Ectodermal cell (in vitro differentiated cells): Measurements from ENCODE around the gene HMSD.

Experiments
- H3K27ac ChIP-seq: 2 replicates; pipeline ENCODE4 v1.7.0; 2013; ENCODE audit warnings: mild to moderate bottlenecking, low read depth, low read length; ENCODE audit not compliant: insufficient read depth, poor library complexity, severe bottlenecking
- H3K27me3 ChIP-seq: 2 replicates; pipeline ENCODE4 v1.7.0; 2013; ENCODE audit warnings: mild to moderate bottlenecking, low read length; ENCODE audit not compliant: insufficient read depth, control insufficient read depth, poor library complexity, severe bottlenecking
- H3K36me3 ChIP-seq: one replicate; pipeline ENCODE4 v1.7.0; 2013; ENCODE audit warnings: low read length; ENCODE audit not compliant: control insufficient read depth, insufficient read depth
- H3K4me1 ChIP-seq: one replicate; pipeline ENCODE4 v1.7.0; 2013; ENCODE audit warnings: low read length; ENCODE audit not compliant: control insufficient read depth, insufficient read depth
- H3K4me3 ChIP-seq: 2 replicates; pipeline ENCODE4 v1.7.0; 2013; ENCODE audit warnings: low read depth, low read length, control low read depth; ENCODE audit not compliant: insufficient read depth
- H3K9me3 ChIP-seq: 2 replicates; pipeline ENCODE4 v1.7.0; 2013; ENCODE audit warnings: mild to moderate bottlenecking, low read length, moderate library complexity; ENCODE audit not compliant: control insufficient read depth
- WGBS, 2 experiments: methylation state at CpG; one replicate each; pipeline ENCODE4 v1.1.7; 2013; ENCODE audit warnings: missing lambda C conversion rate in 2 of 2; 5-methylcytosine and 5-hydroxymethylcytosine counted together

HMSD gene

DNA sequence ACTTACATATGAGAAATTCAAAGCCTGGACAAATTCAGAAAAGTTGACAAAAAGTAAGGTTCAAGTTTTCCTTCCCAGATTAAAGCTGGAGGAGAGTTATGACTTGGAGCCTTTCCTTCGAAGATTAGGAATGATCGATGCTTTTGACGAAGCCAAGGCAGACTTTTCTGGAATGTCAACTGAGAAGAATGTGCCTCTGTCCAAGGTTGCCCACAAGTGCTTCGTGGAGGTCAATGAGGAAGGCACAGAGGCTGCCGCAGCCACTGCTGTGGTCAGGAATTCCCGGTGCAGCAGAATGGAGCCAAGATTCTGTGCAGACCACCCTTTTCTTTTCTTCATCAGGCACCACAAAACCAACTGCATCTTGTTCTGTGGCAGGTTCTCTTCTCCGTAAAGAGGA lies 37.8 kb downstream of the HMSD start:
- Histone ChIP-seq H3K27ac (no peak overlapping the region), H3K4me1 (no peaks in the 10 kb centered on the region), H3K4me3 (no peak overlapping the region), H3K36me3 (no peaks in the 10 kb centered on the region), H3K9me3 (no peaks in the 10 kb centered on the region), H3K27me3 (no peaks in the 10 kb centered on the region)
- 89 to 95% methylated on average over 7 of the region's 7 CpGs for WGBS, 2 experiments

DNA sequence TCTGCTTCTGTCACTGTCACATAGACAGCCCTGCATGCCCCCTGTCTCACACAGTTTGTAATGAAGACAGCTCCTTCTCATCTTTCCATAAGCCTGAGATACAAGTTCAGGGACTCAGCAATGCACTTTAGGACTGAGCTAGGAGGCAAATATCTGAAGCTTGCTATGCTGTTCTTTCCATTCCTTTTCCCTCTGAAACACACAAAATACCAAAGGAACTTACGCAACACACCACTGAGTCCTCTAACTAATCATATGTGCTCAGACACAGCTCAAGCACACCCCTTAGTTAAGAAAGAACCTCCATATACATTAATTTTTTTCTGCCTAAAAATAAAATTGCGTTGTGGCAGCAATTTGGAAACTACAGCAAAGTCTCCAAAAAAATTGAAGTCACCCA lies 38.6 kb downstream of the HMSD start:
- Histone ChIP-seq H3K4me1 (no peaks in the 10 kb centered on the region), H3K4me3 (no peak overlapping the region), H3K9me3 (peaks cover 2% of the 10 kb centered on the region), H3K27me3 (no peaks in the 10 kb centered on the region), H3K27ac (no peak overlapping the region), H3K36me3 (no peaks in the 10 kb centered on the region)
- 91 to 94% methylated on average over 2 of the region's 2 CpGs for WGBS, 2 experiments

DNA sequence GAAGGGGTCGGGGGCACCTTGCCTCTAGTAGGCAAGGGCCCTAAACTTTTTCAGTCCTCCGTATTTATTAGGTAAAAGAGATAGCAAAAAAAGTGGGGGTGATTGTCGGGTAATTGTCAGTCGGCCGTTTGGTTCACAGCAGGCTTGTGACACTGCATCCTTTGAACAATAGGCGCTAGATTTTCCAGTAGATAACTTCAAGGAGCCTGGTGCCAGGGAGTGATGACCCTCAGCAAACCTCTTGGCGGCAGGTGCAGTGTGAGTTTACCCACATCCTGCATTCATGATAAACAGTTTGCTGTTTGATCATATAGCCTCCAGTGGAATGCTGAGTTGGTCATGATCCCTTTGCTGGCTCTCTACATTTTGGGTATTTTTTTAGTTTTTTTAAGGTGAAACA lies 43.6 kb downstream of the HMSD start:
- Histone ChIP-seq H3K36me3 (no peaks in the 10 kb centered on the region), H3K4me1 (no peaks in the 10 kb centered on the region), H3K9me3 (peaks cover 2% of the 10 kb centered on the region), H3K4me3 (no peak overlapping the region), H3K27ac (no peak overlapping the region), H3K27me3 (no peaks in the 10 kb centered on the region)
- 90 to 93% methylated on average over 7 of the region's 7 CpGs for WGBS, 2 experiments

DNA sequence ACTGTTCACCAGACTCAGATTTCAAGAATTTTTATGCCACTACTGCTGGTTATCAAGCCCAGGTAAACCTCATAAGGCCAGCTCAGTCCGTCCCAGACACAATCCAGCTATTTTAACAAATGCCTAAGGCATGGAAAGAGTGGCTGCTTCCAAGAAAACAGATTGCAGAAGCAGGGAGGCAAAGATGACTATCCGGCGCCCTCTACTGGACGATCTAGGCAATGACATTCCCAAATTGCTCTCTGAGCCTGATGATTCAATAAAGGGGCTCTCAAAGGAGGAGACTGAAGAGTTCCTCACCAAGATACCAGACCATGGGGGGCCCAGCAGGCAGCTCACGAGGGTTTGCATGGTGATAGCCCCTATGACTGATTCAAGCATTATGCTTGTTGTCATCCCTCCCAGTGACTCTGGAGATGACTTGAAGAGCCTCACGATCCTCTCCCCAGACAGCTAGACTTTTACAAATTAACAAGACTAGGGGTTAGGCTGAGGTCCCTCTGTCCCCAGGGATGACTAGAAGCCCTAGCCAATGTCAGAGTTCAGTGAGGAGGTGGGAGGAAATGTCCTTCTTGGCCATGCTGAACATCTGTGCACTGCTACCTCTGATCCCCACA lies 45.8 kb downstream of the HMSD start:
- no peaks in the 10 kb centered on the region for H3K4me1 ChIP-seq
- no peaks in the 10 kb centered on the region for H3K36me3 ChIP-seq
- no peak overlapping the region for H3K27ac ChIP-seq
- WGBS, 2 experiments, result 20 to 23% methylated on average over 6 of the region's 6 CpGs
- H3K9me3 ChIP-seq, result peaks cover 2% of the 10 kb centered on the region
- no peak overlapping the region for H3K4me3 ChIP-seq
- no peaks in the 10 kb centered on the region for H3K27me3 ChIP-seq

DNA sequence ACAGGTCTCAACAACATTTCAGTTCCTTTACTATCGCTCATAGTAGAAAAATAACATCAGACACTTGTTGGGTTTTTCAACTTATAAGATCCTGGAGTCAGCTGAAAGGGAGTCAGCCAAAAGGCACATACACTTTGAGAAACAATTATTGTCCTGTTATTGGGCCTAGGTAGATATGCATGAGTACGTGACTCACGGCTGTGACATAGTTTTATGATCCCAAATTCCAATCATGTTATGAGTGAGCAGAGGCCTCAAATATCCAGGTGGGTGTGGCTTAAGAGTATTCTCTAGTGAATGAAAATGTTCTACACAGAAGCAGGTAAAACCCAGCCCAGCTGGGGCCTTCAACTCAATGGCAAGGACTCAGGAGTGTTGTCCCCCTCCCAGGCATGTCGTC lies 47.9 kb downstream of the HMSD start:
- H3K36me3 ChIP-seq, result no peaks in the 10 kb centered on the region
- no peaks in the 10 kb centered on the region for H3K27me3 ChIP-seq
- peaks cover 2% of the 10 kb centered on the region for H3K9me3 ChIP-seq
- no peak overlapping the region for H3K27ac ChIP-seq
- 89 to 90% methylated on average over 4 of the region's 4 CpGs for WGBS, 2 experiments
- no peaks in the 10 kb centered on the region for H3K4me1 ChIP-seq
- no peak overlapping the region for H3K4me3 ChIP-seq

DNA sequence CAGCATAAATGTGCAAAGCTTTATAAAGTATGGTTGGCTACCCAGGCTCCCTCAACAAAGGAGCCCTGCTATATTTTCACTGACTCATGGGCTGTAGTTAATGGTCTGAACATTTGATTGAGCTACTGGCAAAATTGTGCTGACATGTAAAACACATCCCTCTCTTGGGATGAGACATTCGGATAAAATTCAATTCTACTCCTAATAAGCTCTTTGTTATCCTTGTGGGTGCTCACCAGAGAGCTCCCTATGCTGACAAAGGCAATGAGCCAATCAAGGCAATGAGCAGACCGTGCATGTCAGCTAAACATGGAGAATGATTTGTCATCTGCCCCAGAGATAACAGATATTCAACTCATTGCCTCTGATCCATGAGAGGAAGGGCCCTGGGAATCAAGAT lies 48.5 kb downstream of the HMSD start:
- no peak overlapping the region for H3K27ac ChIP-seq
- no peaks in the 10 kb centered on the region for H3K27me3 ChIP-seq
- H3K9me3 ChIP-seq, result peaks cover under 1% of the 10 kb centered on the region
- no peak overlapping the region for H3K4me3 ChIP-seq
- no peaks in the 10 kb centered on the region for H3K36me3 ChIP-seq
- no peaks in the 10 kb centered on the region for H3K4me1 ChIP-seq
- 87 to 100% methylated on average over 2 of the region's 2 CpGs for WGBS, 2 experiments

DNA sequence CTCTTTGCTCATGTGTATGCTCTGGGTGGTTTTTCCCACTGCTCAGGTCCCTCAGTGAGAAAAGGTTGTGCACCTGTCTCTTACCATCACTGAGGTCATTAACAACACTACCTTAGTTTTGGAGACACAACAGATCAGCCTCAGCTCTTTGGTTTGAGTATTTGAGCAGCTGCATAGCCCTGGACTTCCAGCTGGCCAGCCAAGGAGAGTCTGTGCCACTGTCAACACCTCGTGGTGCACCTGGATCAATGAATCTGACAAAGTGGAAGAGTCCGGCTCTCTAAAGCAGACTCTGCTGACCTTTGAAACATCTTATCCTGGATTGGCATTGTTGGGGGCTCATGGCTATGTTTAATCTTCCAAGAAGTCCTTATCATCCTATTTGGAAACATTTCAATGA lies 50.8 kb downstream of the HMSD start:
- Histone ChIP-seq H3K9me3 (no peaks in the 10 kb centered on the region), H3K27me3 (no peaks in the 10 kb centered on the region), H3K4me1 (no peaks in the 10 kb centered on the region), H3K27ac (no peak overlapping the region), H3K4me3 (no peak overlapping the region), H3K36me3 (no peaks in the 10 kb centered on the region)
- WGBS, 2 experiments, result 86 to 97% methylated on average over 2 of the region's 2 CpGs

DNA sequence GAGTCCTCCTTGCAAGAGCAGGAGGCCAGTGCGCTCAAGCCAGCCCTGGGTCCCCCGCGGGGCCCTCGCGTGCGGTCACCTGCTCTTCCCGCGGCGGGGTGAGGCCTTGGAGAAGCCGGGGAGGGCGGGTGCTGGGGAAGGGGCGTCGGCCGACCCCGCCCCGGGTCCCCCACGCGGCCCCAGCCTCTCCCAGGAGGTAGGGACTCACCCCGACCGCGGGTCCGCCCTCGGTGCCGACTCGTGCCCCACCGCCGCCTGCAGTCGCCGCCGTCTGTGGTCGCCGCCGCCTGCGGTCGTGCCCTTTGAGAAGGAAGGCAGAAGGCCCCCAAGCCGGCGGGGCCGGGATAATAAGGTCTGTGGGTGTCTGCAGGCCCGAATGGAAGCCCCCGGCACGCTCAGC lies 53.5 kb downstream of the HMSD start:
- Histone ChIP-seq H3K36me3 (no peaks in the 10 kb centered on the region), H3K27me3 (no peaks in the 10 kb centered on the region), H3K4me3 (no peak overlapping the region), H3K9me3 (no peaks in the 10 kb centered on the region), H3K27ac (no peak overlapping the region), H3K4me1 (no peaks in the 10 kb centered on the region)
- 94 to 95% methylated on average over 41 of the region's 41 CpGs for WGBS, 2 experiments

DNA sequence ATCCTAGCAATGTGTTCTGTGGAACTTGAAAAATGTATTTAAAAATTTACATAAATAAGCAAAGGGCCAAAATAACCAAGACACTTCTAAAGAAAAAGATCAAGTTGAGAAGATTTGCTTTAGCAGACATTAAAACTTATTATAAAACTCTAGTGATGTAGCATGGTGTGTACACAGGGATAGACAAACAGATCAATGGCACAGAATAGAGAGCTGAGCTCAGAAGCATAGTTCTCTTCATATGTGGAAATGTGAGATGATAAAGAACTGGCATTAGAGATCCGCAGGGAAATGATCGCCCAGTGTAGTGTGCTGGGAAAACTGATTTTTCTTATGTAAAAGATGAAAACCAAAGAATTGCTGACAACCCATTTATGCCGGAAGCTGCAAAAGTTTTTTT lies 60.2 kb downstream of the HMSD start:
- Histone ChIP-seq H3K36me3 (no peaks in the 10 kb centered on the region), H3K27me3 (no peaks in the 10 kb centered on the region)
- WGBS, 2 experiments, result 95 to 96% methylated on average over 3 of the region's 3 CpGs

More for the DNA sequence above, 60.2 kb downstream of the HMSD start:
- no peaks in the 10 kb centered on the region for H3K9me3 ChIP-seq
- no peaks in the 10 kb centered on the region for H3K4me1 ChIP-seq
- no peak overlapping the region for H3K27ac ChIP-seq
- no peak overlapping the region for H3K4me3 ChIP-seq
